ENCODE results near the gene NDUFAF3.

- TF ChIP-seq POLR2A (IDR thresholded peaks at IDR 0.05; ENCODE audit: low read depth, low read length), result no peak
- TF ChIP-seq POLR2AphosphoS5 (IDR thresholded peaks at IDR 0.05; ENCODE audit: low read depth, low read length), result no peak
- no peak for TF ChIP-seq TAF1 (IDR thresholded peaks at IDR 0.05; ENCODE audit: low read depth, low read length)
- TF ChIP-seq PAX5 (IDR thresholded peaks at IDR 0.05; ENCODE audit: insufficient read depth, low read length, severe bottlenecking), result no peak
- TF ChIP-seq SPI1 (IDR thresholded peaks at IDR 0.05; ENCODE audit: low read depth, low read length), result no peak
- TF ChIP-seq POU2F2 (IDR thresholded peaks at IDR 0.05; ENCODE audit: low read depth, low read length), result no peak
Observed at GRCh38 chr3:49058011-49058410, 36.1 kb downstream of the NDUFAF3 start.
